Keratinocyte (primary cell): Measurements from ENCODE around the gene DST. TPM values are rescaled to one million over a fixed set of nuclear protein-coding genes. Genes with fewer than 3 reads are reported as not detected.
A peak's percentile ranks its signal among the peaks of the same experiment; 100 is the strongest.

Experiments
- DNase-seq: peaks from one replicate; pipeline ENCODE4 v3.0.0-alpha.2; 2011; ENCODE audit warnings: low read depth, missing footprints, low spot score
- FAIRE-seq: peaks from 2 replicates; lab custom pipeline; 2011; peaks lifted over from hg19 to GRCh38; lab: Jason Lieb, UNC
- H2AFZ ChIP-seq: 2 replicates; pipeline ENCODE4 v1.6.0; 2012; ENCODE audit warnings: low read length, control low read depth, inconsistent platforms; ENCODE audit not compliant: control insufficient read depth
- H3K27ac ChIP-seq: 2 replicates; pipeline ENCODE4 v1.5.1; 2011; ENCODE audit warnings: low read length; ENCODE audit not compliant: control insufficient read depth, insufficient read depth
- H3K27me3 ChIP-seq: 3 replicates; pipeline ENCODE4 v1.6.0; 2011; ENCODE audit warnings: low read length; ENCODE audit not compliant: control insufficient read depth, insufficient read depth; ENCODE audit errors: extremely low read depth
- H3K36me3 ChIP-seq, 2 experiments: 2 replicates in 1 of 2; 3 replicates in 1 of 2; pipeline ENCODE4 v1.5.1; 2011; ENCODE audit warnings: low read length in 2 of 2, mild to moderate bottlenecking in 1 of 2; ENCODE audit not compliant: control insufficient read depth in 2 of 2, insufficient read depth in 2 of 2; ENCODE audit errors: extremely low read depth in 1 of 2
- H3K4me1 ChIP-seq: 3 replicates; pipeline ENCODE4 v1.5.1; 2011; ENCODE audit warnings: low read length; ENCODE audit not compliant: control insufficient read depth, insufficient read depth; ENCODE audit errors: extremely low read depth
- H3K4me2 ChIP-seq: 3 replicates; pipeline ENCODE4 v1.6.0; 2011; ENCODE audit warnings: low read depth, low read length; ENCODE audit not compliant: control insufficient read depth, insufficient read depth; ENCODE audit errors: extremely low read depth
- H3K4me3 ChIP-seq, 3 experiments: fragments of 200-600 bp in 1 of 3; sonication (generic) in 1 of 3; 2 replicates in 2 of 3; 3 replicates in 1 of 3; pipeline ENCODE4 v1.5.1; 2011 to 2016; ENCODE audit warnings: low read length in 3 of 3, mild to moderate bottlenecking in 3 of 3, control low read depth in 2 of 3, inconsistent platforms in 1 of 3, low read depth in 1 of 3, mixed read lengths in 1 of 3, mixed run types in 1 of 3, moderate library complexity in 1 of 3; ENCODE audit not compliant: control insufficient read depth in 2 of 3, insufficient read depth in 2 of 3; ENCODE audit errors: extremely low read depth in 1 of 3
- H3K79me2 ChIP-seq: 2 replicates; pipeline ENCODE4 v1.6.0; 2012; ENCODE audit warnings: low read length; ENCODE audit not compliant: control insufficient read depth, insufficient read depth
- H3K9ac ChIP-seq: 3 replicates; pipeline ENCODE4 v1.6.0; 2011; ENCODE audit warnings: low read length; ENCODE audit not compliant: control insufficient read depth, insufficient read depth; ENCODE audit errors: extremely low read depth
- H3K9me1 ChIP-seq: 3 replicates; pipeline ENCODE4 v1.6.0; 2011; ENCODE audit warnings: low read length; ENCODE audit not compliant: control insufficient read depth, insufficient read depth; ENCODE audit errors: extremely low read depth
- H3K9me3 ChIP-seq: 2 replicates; pipeline ENCODE4 v1.5.1; 2012; ENCODE audit warnings: low read depth, low read length; ENCODE audit not compliant: control insufficient read depth
- H4K20me1 ChIP-seq: 3 replicates; pipeline ENCODE4 v1.6.0; 2011; ENCODE audit warnings: low read length; ENCODE audit not compliant: control insufficient read depth, insufficient read depth; ENCODE audit errors: extremely low read depth
- CTCF ChIP-seq, 3 experiments: IDR thresholded peaks in 1 of 3; conservative IDR thresholded peaks in 1 of 3; optimal IDR thresholded peaks in 1 of 3; 2 replicates in 2 of 3; 3 replicates in 1 of 3; pipeline versions ENCODE3 to v1.5.1; 2011; ENCODE audit warnings: low read length in 3 of 3, mild to moderate bottlenecking in 3 of 3, moderate library complexity in 2 of 3, control low read depth in 1 of 3, inconsistent platforms in 1 of 3; ENCODE audit not compliant: insufficient read depth in 2 of 3; ENCODE audit errors: extremely low read depth in 1 of 3
- EZH2 ChIP-seq: IDR thresholded peaks from one replicate; pipeline ENCODE4 v1.6.1; 2012; ENCODE audit warnings: inconsistent platforms, mild to moderate bottlenecking, low read length, moderate library complexity
- dilution Hi-C: fragments of 300-500 bp; cut with MboI; formaldehyde crosslinking; loops from one replicate; pipeline ENCODE4 v1.7.0; 2020; ENCODE audit warnings: low sequenced_read_pairs; ENCODE audit not compliant: extremely low pct_ligation_motif_present
- polyA plus RNA-seq, 5 experiments: library from polyadenylated mRNA; depleted of rRNA in 3 of 5; stranded (reverse) in 3 of 5; stranded (forward) in 1 of 5; unstranded in 1 of 5; fragments of >200 nt; gene quantifications; 1 replicate in 1 of 5; 2 replicates in 3 of 5; 3 replicates in 1 of 5; pipeline versions ENCODE4 v1.2.1 to v1.2.3, GENCODE V29; 2011 to 2012; ENCODE audit warnings: missing spikeins in 2 of 5, low read depth in 1 of 5, low replicate concordance in 1 of 5

Gene DST
- polyA plus RNA-seq, 1 donor (not counting 4 experiments of a cell fraction or from before 2014, with no cell fraction given), result 455 TPM

GRCh38 chr6:56445818-56446217 is 196.9 kb downstream of the DST start:
- dilution Hi-C loops, result no loop called here
- H3K9me1 ChIP-seq, result no peaks in the 10 kb centered on the region
- H3K9me3 ChIP-seq, result no peaks in the 10 kb centered on the region
- FAIRE-seq (no peak), DNase-seq (no peak)
- H3K4me3 ChIP-seq, result no peak overlapping the region
- H3K4me1 ChIP-seq, result no peaks in the 10 kb centered on the region
- no peaks in the 10 kb centered on the region for H3K27me3 ChIP-seq
- H3K36me3 ChIP-seq, result no peaks in the 10 kb centered on the region
- no peak overlapping the region for H3K4me2 ChIP-seq
- TF ChIP-seq EZH2, result no peak
- H4K20me1 ChIP-seq, result no peaks in the 10 kb centered on the region
- no peak overlapping the region for H3K27ac ChIP-seq
- H3K9ac ChIP-seq, result no peak overlapping the region
- H2AFZ ChIP-seq, result no peak overlapping the region
- no peaks in the 10 kb centered on the region for H3K79me2 ChIP-seq

- Histone ChIP-seq H3K36me3 (no peaks in the 10 kb centered on the region), H4K20me1 (no peaks in the 10 kb centered on the region), H3K27me3 (no peaks in the 10 kb centered on the region), H2AFZ (no peak overlapping the region), H3K4me1 (peaks cover 6% of the 10 kb centered on the region), H3K79me2 (no peaks in the 10 kb centered on the region), H3K9me1 (no peaks in the 10 kb centered on the region), H3K9me3 (no peaks in the 10 kb centered on the region), H3K9ac (no peak overlapping the region), H3K4me2 (no peak overlapping the region), H3K4me3 (no peak overlapping the region), H3K27ac (no peak overlapping the region)
- DNase-seq (no peak), FAIRE-seq (no peak)
- no peak for TF ChIP-seq CTCF (optimal IDR thresholded peaks at IDR 0.05 in 1 of 3, IDR thresholded peaks at IDR 0.05 in 1 of 3, conservative IDR thresholded peaks at IDR 0.05 in 1 of 3; ENCODE audit: extremely low read depth in 1 of 3, insufficient read depth in 2 of 3, low read length in 3 of 3)
- TF ChIP-seq EZH2, result no peak
- dilution Hi-C loops, result no loop called here
Observed at GRCh38 chr6:56444855-56445254, 197.8 kb downstream of the DST start.

- TF ChIP-seq EZH2, result no peak
- TF ChIP-seq CTCF (optimal IDR thresholded peaks at IDR 0.05 in 1 of 3, IDR thresholded peaks at IDR 0.05 in 1 of 3, conservative IDR thresholded peaks at IDR 0.05 in 1 of 3; ENCODE audit: extremely low read depth in 1 of 3, insufficient read depth in 2 of 3, low read length in 3 of 3), result no peak
- H3K79me2 ChIP-seq, result no peaks in the 10 kb centered on the region
- dilution Hi-C loops, result no loop called here
- peaks cover 24% of the 10 kb centered on the region for H3K4me1 ChIP-seq
- no peaks in the 10 kb centered on the region for H3K9me1 ChIP-seq
- no peaks in the 10 kb centered on the region for H3K27me3 ChIP-seq
- peaks cover 2% of the 10 kb centered on the region for H3K9me3 ChIP-seq
- H3K36me3 ChIP-seq, result no peaks in the 10 kb centered on the region
- H4K20me1 ChIP-seq, result no peaks in the 10 kb centered on the region
- no peak overlapping the region for H3K27ac ChIP-seq
- no peak overlapping the region for H3K4me3 ChIP-seq
- H3K4me2 ChIP-seq, result no peak overlapping the region
- FAIRE-seq (peak; percentile 74), DNase-seq (peak; percentile 56)
- H3K9ac ChIP-seq, result no peak overlapping the region
- no peak overlapping the region for H2AFZ ChIP-seq
Observed at GRCh38 chr6:56440551-56440981, 202.1 kb downstream of the DST start.
